ENCODE data around the gene IL10RB.

Gene IL10RB

DNA sequence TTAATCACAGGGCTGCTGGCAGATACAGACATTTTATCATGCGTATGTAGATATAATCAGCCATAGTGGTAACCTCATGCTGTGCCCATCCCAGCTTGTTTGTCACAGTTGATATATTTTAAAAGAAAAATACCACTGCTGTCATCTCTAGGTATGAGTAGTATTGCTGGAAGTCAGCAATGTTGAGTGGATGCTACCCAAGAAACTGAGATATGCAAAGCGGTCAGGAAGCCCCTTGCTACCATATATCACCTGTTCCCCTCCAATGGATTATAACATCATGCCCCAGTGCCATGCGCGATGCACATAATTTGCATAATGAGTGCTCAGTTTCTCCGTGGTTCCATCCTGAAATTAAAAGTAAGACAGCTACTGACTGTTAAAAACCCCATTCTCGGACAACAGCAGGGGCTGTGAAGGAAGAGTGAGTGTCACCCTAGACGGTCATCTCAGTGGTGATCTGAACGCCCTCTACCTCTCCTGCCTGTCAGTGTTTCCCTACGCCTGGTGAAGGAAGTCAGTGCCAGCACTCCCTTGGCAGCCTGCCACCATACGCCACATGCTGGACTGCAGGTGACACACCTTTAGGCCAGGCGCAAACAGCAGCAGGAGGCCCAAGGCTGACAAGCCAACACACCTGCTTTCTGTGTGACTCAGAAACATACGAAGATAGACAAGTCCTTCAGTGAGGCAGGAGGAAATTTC, 2.7 kb downstream of the IL10RB start:
- Histone ChIP-seq H3K27ac (ENCODE audit: low read depth, low read length) (no peak overlapping the region), H3K9ac (ENCODE audit: low read length) (no peak overlapping the region)

DNA sequence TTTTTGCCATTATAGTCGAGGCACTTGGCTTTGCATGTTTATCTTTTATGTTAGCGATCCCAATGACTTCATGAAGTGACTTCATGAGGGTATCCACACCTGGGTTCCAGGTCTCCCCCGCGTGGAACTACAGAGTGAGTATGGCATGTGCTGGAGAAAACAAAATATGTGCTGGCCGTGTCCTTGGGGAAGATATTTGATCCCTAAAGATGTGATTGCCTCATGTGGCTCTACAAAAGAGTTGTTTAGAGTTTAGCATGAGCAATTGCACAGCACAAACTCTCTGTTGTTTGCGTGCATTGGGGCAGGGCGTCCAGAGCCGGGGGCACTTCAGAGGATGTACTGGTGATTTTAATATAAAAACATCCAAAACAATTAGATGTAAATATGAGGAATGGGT, 4.8 kb downstream of the IL10RB start:
- H3K27me3 ChIP-seq (ENCODE audit: control insufficient read depth in 1 of 2, insufficient read depth in 2 of 2, low read length in 2 of 2) = no peaks in the 10 kb centered on the region
- peaks cover 4% of the 10 kb centered on the region for H3K4me1 ChIP-seq (ENCODE audit: insufficient read depth, low read length)
- peaks cover 13% of the 10 kb centered on the region for H3K36me3 ChIP-seq (ENCODE audit: insufficient read depth, low read length)
- no peak overlapping the region for H3K27ac ChIP-seq (ENCODE audit: low read depth, low read length)
- H3K9me3 ChIP-seq (ENCODE audit: low read length) = no peaks in the 10 kb centered on the region
- no peak overlapping the region for H3K4me3 ChIP-seq (ENCODE audit: low read depth in 1 of 2, low read length in 2 of 2)
- H3K9ac ChIP-seq (ENCODE audit: low read length) = no peak overlapping the region

More for the DNA sequence above, 2.7 kb downstream of the IL10RB start:
- H3K9me3 ChIP-seq (ENCODE audit: low read length) = no peaks in the 10 kb centered on the region
- H3K27me3 ChIP-seq (ENCODE audit: control insufficient read depth in 1 of 2, insufficient read depth in 2 of 2, low read length in 2 of 2) = no peaks in the 10 kb centered on the region
- peaks cover 6% of the 10 kb centered on the region for H3K36me3 ChIP-seq (ENCODE audit: insufficient read depth, low read length)
- H3K4me3 ChIP-seq (ENCODE audit: low read depth in 1 of 2, low read length in 2 of 2) = no peak overlapping the region
- peaks cover 4% of the 10 kb centered on the region for H3K4me1 ChIP-seq (ENCODE audit: insufficient read depth, low read length)

DNA sequence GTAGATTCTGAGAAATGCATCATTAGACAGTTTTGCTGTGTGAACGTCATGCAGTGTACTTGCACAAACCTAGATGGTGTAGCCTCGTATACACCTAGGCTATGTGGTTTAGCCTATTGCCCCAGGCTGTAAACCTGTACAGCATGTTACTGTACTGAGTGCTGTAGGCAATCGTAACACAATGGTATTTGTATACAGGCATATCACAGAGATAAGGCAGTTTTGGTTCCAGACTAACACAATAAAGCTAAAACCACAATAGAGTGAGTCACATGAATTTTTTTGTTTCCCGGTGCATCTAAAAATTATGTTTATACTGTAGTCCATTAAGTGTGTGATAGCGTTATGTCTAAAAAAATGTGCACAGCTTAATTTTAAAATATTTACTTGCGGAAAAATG, 6.9 kb downstream of the IL10RB start:
- H3K27me3 ChIP-seq (ENCODE audit: control insufficient read depth in 1 of 2, insufficient read depth in 2 of 2, low read length in 2 of 2) = no peaks in the 10 kb centered on the region
- no peak overlapping the region for H3K4me3 ChIP-seq (ENCODE audit: low read depth in 1 of 2, low read length in 2 of 2)
- peaks cover 13% of the 10 kb centered on the region for H3K36me3 ChIP-seq (ENCODE audit: insufficient read depth, low read length)
- H3K9ac ChIP-seq (ENCODE audit: low read length) = no peak overlapping the region
- H3K4me1 ChIP-seq (ENCODE audit: insufficient read depth, low read length) = no peaks in the 10 kb centered on the region
- no peaks in the 10 kb centered on the region for H3K9me3 ChIP-seq (ENCODE audit: low read length)
- no peak overlapping the region for H3K27ac ChIP-seq (ENCODE audit: low read depth, low read length)

GRCh38 chr21:33278721-33279120, 12.6 kb downstream of the IL10RB start:
- peaks cover 19% of the 10 kb centered on the region for H3K36me3 ChIP-seq (ENCODE audit: insufficient read depth, low read length)
- H3K4me3 ChIP-seq (ENCODE audit: low read depth in 1 of 2, low read length in 2 of 2) = no peak overlapping the region
- H3K27ac ChIP-seq (ENCODE audit: low read depth, low read length) = no peak overlapping the region
- no peaks in the 10 kb centered on the region for H3K9me3 ChIP-seq (ENCODE audit: low read length)
- H3K9ac ChIP-seq (ENCODE audit: low read length) = no peak overlapping the region
- no peaks in the 10 kb centered on the region for H3K4me1 ChIP-seq (ENCODE audit: insufficient read depth, low read length)
- H3K27me3 ChIP-seq (ENCODE audit: control insufficient read depth in 1 of 2, insufficient read depth in 2 of 2, low read length in 2 of 2) = no peaks in the 10 kb centered on the region

GRCh38 chr21:33279330-33279820, 13.2 kb downstream of the IL10RB start:
- Histone ChIP-seq H3K27me3 (ENCODE audit: control insufficient read depth in 1 of 2, insufficient read depth in 2 of 2, low read length in 2 of 2) (no peaks in the 10 kb centered on the region), H3K27ac (ENCODE audit: low read depth, low read length) (no peak overlapping the region), H3K4me3 (ENCODE audit: low read depth in 1 of 2, low read length in 2 of 2) (no peak overlapping the region), H3K9ac (ENCODE audit: low read length) (no peak overlapping the region), H3K36me3 (ENCODE audit: insufficient read depth, low read length) (peaks cover 22% of the 10 kb centered on the region), H3K4me1 (ENCODE audit: insufficient read depth, low read length) (no peaks in the 10 kb centered on the region), H3K9me3 (ENCODE audit: low read length) (no peaks in the 10 kb centered on the region)

- Histone ChIP-seq H3K36me3 (ENCODE audit: insufficient read depth, low read length) (peaks cover 18% of the 10 kb centered on the region), H3K4me3 (ENCODE audit: low read depth in 1 of 2, low read length in 2 of 2) (no peak overlapping the region), H3K27me3 (ENCODE audit: control insufficient read depth in 1 of 2, insufficient read depth in 2 of 2, low read length in 2 of 2) (no peaks in the 10 kb centered on the region), H3K27ac (ENCODE audit: low read depth, low read length) (no peak overlapping the region), H3K4me1 (ENCODE audit: insufficient read depth, low read length) (no peaks in the 10 kb centered on the region), H3K9me3 (ENCODE audit: low read length) (no peaks in the 10 kb centered on the region), H3K9ac (ENCODE audit: low read length) (no peak overlapping the region)
Observed at GRCh38 chr21:33281096-33281652, 15.0 kb downstream of the IL10RB start.

DNA sequence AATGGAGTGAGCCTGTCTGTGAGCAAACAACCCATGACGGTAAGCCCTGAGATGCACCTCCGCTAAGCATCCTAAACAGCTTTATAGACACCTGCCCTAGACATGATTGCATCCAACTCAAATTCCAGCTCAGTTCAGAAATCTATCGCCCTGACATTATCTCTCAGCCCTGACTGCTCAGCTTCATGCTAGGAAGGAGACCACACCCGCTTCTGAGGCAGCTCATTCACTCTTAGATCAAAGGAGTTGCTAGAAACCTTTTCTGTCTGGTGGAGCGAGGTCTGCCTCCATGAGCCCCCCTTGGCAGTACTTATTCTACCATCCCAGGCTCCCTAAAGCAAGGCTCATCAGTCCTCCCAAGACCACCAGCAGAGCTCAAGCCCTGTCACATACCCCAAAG, 17.0 kb downstream of the IL10RB start:
- Histone ChIP-seq H3K4me3 (ENCODE audit: low read depth in 1 of 2, low read length in 2 of 2) (no peak overlapping the region), H3K27me3 (ENCODE audit: control insufficient read depth in 1 of 2, insufficient read depth in 2 of 2, low read length in 2 of 2) (no peaks in the 10 kb centered on the region), H3K27ac (ENCODE audit: low read depth, low read length) (no peak overlapping the region), H3K36me3 (ENCODE audit: insufficient read depth, low read length) (peaks cover 18% of the 10 kb centered on the region), H3K9me3 (ENCODE audit: low read length) (no peaks in the 10 kb centered on the region), H3K9ac (ENCODE audit: low read length) (no peak overlapping the region), H3K4me1 (ENCODE audit: insufficient read depth, low read length) (no peaks in the 10 kb centered on the region)

DNA sequence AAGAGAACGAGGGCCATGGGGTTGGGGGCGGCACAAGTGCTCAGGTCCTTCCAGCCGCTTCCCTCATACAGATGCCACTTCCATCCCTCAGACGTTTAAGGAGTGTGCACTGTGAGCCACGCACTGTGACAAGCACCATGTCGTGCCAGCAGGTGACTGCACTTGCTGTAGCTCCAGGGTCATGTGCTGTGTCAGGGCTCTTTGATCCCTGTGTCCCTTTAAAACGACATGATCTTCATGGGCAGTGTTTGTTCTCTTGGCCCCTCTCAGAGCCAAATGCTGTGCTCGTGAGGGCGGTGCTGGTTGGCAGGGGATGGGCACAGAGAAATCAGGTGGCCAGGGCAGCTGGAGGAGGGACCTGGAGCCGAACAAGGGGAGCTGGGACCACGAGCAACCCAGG, 19.9 kb downstream of the IL10RB start:
- no peak overlapping the region for H3K27ac ChIP-seq (ENCODE audit: low read depth, low read length)
- peaks cover 20% of the 10 kb centered on the region for H3K36me3 ChIP-seq (ENCODE audit: insufficient read depth, low read length)
- no peak overlapping the region for H3K9ac ChIP-seq (ENCODE audit: low read length)
- H3K4me3 ChIP-seq (ENCODE audit: low read depth in 1 of 2, low read length in 2 of 2) = no peak overlapping the region
- no peaks in the 10 kb centered on the region for H3K4me1 ChIP-seq (ENCODE audit: insufficient read depth, low read length)
- H3K27me3 ChIP-seq (ENCODE audit: control insufficient read depth in 1 of 2, insufficient read depth in 2 of 2, low read length in 2 of 2) = no peaks in the 10 kb centered on the region
- H3K9me3 ChIP-seq (ENCODE audit: low read length) = no peaks in the 10 kb centered on the region

DNA sequence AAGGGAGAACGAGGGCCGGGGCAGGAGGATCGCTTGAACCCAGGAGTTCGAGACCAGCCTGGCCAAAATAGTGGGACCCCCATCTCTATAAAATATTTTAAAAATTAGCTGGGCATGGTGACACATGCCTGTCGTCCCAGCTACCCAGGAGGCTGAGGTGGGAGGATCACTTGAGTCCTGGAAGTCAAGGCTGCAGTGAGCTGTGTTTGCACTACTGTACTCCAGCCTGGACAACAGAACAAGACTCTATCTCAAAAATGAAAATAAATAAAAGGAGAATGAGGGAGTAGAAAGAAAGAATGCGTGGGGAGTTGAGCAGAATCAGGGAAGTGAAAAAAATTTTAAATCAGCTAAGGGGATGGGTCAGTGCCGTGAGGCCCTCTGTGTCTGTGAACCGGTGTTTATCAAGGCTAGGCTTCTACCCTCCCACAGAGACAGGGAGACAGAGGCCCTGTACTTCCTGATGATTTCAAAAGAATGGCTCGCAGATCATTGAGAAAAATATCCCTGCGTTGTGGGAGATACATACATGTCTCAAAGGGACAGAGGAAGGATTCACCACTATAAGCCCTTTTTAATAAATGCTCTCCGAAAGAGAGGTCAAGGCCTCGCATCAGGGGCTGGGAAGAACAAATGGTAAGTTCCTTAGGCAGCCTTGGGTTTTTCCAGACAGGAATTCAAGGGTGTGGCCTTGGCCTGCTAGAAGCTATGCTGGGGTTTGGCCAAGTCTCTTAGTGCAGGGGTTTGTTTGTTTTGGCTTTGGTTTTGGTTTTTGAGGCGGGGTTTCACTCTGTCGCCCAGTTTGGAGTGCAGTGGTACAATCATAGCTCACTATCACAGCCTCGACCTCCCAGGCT, 20.7 kb downstream of the IL10RB start:
- H3K27ac ChIP-seq (ENCODE audit: low read depth, low read length) = no peak overlapping the region
- no peak overlapping the region for H3K9ac ChIP-seq (ENCODE audit: low read length)
- peaks cover 25% of the 10 kb centered on the region for H3K36me3 ChIP-seq (ENCODE audit: insufficient read depth, low read length)
- no peaks in the 10 kb centered on the region for H3K4me1 ChIP-seq (ENCODE audit: insufficient read depth, low read length)
- H3K4me3 ChIP-seq (ENCODE audit: low read depth in 1 of 2, low read length in 2 of 2) = no peak overlapping the region
- H3K9me3 ChIP-seq (ENCODE audit: low read length) = no peaks in the 10 kb centered on the region
- no peaks in the 10 kb centered on the region for H3K27me3 ChIP-seq (ENCODE audit: control insufficient read depth in 1 of 2, insufficient read depth in 2 of 2, low read length in 2 of 2)

DNA sequence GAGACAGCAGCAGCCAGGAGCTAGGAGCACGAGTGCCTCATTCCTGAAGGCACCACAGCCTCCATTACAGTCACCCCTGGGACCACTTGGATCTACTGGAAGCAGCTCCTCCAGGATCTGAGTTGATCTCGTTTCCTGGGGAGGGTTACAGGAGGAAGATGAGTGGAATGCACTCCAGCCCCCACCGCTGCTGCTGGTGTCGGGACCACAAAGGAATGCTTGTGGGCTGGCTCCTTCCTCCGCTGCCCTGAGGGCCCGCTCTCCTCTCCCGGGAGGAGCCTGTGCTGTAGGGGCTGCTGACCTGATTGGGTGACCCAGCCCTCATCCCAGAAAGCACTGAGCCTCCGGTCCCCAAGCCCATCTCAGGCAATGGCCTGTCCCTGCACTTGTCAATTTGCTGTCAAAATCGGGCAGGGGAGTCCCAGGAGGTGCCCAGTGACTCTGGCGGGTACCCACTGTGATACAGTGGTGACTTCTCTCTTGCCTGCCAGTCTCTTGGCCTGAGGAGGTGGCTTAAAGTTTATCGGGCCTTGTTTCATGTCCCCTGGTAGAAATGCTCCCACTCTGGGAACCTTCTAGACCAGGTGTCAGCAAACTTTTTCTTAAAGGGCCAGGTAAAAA, 23.1 kb downstream of the IL10RB start:
- Histone ChIP-seq H3K4me1 (ENCODE audit: insufficient read depth, low read length) (no peaks in the 10 kb centered on the region), H3K36me3 (ENCODE audit: insufficient read depth, low read length) (peaks cover 29% of the 10 kb centered on the region), H3K27ac (ENCODE audit: low read depth, low read length) (no peak overlapping the region), H3K9me3 (ENCODE audit: low read length) (no peaks in the 10 kb centered on the region), H3K27me3 (ENCODE audit: control insufficient read depth in 1 of 2, insufficient read depth in 2 of 2, low read length in 2 of 2) (no peaks in the 10 kb centered on the region), H3K9ac (ENCODE audit: low read length) (no peak overlapping the region), H3K4me3 (ENCODE audit: low read depth in 1 of 2, low read length in 2 of 2) (no peak overlapping the region)

DNA sequence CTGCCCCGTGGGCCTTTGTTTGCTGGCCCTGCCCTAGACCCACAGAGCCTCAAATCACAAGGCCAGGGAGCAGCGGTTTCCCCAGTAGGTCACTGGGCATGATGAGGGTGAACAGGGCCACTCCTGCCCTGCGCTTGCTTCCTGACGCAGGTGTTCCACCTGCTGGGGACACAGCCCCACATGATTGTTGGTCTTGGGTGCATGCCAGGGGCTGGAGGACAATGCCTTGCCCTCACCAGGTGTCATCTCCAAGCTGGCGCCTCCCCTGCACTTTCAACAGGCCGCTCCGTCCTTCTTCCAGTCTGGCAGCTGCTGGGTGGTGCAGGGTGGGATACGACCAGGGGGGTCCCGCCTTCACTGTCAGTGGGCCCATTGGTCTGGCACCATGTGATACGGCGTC, 24.3 kb downstream of the IL10RB start:
- Histone ChIP-seq H3K27me3 (ENCODE audit: control insufficient read depth in 1 of 2, insufficient read depth in 2 of 2, low read length in 2 of 2) (no peaks in the 10 kb centered on the region), H3K36me3 (ENCODE audit: insufficient read depth, low read length) (peaks cover 29% of the 10 kb centered on the region), H3K27ac (ENCODE audit: low read depth, low read length) (no peak overlapping the region), H3K9me3 (ENCODE audit: low read length) (no peaks in the 10 kb centered on the region), H3K4me3 (ENCODE audit: low read depth in 1 of 2, low read length in 2 of 2) (no peak overlapping the region), H3K9ac (ENCODE audit: low read length) (no peak overlapping the region), H3K4me1 (ENCODE audit: insufficient read depth, low read length) (no peaks in the 10 kb centered on the region)
